Measurements from ENCODE around the gene KLK8. TPM values are rescaled to one million over a fixed set of nuclear protein-coding genes. Genes with fewer than 3 reads are reported as not detected.
"Not testable (repeated sequence)": the region's sequence is repeated elsewhere in the genome, so short reads cannot be mapped to it uniquely, and the experiment has no call there.

The KLK8 gene
- total RNA-seq, 1 donor from 2014 or later = not detected

DNA sequence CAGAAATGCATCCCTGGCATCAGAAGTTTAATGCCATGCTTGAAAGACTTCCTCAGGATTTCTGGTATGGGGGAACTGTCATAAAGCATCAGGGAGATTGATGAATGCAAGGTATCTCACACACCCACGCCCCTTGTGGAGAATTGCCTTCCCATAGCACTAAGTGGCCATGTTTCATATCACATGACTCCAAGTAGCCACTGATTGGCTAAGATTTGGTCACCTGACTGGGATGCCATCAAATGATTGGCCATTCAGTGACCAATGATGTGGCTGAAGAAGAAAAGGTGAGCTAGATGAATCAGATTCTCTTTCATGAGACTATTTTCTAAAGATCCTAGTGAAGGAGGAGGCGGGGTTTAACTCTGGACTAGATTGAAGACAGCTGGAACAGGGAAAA, 7.3 kb downstream of the KLK8 start:
- TF ChIP-seq, protein P1, sequence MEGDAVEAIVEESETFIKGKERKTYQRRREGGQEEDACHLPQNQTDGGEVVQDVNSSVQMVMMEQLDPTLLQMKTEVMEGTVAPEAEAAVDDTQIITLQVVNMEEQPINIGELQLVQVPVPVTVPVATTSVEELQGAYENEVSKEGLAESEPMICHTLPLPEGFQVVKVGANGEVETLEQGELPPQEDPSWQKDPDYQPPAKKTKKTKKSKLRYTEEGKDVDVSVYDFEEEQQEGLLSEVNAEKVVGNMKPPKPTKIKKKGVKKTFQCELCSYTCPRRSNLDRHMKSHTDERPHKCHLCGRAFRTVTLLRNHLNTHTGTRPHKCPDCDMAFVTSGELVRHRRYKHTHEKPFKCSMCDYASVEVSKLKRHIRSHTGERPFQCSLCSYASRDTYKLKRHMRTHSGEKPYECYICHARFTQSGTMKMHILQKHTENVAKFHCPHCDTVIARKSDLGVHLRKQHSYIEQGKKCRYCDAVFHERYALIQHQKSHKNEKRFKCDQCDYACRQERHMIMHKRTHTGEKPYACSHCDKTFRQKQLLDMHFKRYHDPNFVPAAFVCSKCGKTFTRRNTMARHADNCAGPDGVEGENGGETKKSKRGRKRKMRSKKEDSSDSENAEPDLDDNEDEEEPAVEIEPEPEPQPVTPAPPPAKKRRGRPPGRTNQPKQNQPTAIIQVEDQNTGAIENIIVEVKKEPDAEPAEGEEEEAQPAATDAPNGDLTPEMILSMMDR (IDR thresholded peaks at IDR 0.05; ENCODE audit: unreplicated experiment) = no peak
- Mint-ChIP-seq H3K4me1 (ENCODE audit: unreplicated experiment) (no peaks in the 10 kb centered on the region), H3K36me3 (ENCODE audit: low read depth, unreplicated experiment) (no peaks in the 10 kb centered on the region), H3K9me3 (ENCODE audit: unreplicated experiment) (no peaks in the 10 kb centered on the region), H3K27ac (ENCODE audit: unreplicated experiment) (no peak overlapping the region), H3K27me3 (ENCODE audit: unreplicated experiment) (peaks cover 9% of the 10 kb centered on the region), H3K4me3 (ENCODE audit: unreplicated experiment) (no peak overlapping the region)
- DNase-seq (ENCODE audit: low spot score) = no peak

DNA sequence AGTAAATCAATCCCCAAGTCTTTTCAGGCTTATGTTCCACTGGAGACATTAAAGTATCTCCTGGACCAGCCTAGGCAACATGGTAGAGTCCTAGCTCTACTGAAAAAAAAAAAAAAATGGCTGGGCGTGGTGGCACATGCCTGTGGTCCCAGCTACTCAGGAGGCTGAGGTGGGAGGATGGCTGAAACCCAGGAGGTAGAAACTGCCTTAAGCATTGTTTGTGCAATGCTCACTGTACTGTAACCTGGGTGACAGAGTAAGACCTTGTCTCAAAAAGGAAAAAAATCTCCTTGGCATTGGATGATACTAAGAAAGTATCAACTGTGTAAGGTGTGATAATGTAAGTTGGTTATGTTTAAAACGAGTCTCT, 8.8 kb downstream of the KLK8 start:
- Mint-ChIP-seq H3K27ac (ENCODE audit: unreplicated experiment) (no peak overlapping the region), H3K4me1 (ENCODE audit: unreplicated experiment) (no peaks in the 10 kb centered on the region)

DNA sequence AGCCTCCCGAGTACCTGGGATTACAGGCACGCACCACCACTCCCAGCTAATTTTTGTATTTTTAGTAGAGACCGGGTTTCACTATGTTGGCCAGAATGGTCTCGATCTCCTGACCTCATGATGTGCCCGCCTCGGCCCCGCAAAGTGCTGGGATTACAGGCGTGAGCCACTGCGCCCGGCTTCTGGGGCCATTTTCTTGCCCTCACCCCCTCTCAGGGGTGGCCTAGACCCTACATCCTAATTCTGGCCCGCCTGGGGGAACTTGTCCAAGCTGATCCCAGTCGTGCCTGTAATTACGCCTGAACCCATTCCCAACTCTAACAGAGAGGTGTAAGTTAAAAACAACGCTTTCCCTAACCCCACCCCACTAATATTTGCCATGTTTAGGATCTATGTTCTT, 17.0 kb downstream of the KLK8 start:
- not testable (repeated sequence) for H3K36me3 Mint-ChIP-seq (ENCODE audit: low read depth, unreplicated experiment); H3K9me3 Mint-ChIP-seq (ENCODE audit: unreplicated experiment); DNase-seq (ENCODE audit: low spot score); H3K27me3 Mint-ChIP-seq (ENCODE audit: unreplicated experiment); H3K27ac Mint-ChIP-seq (ENCODE audit: unreplicated experiment); H3K4me3 Mint-ChIP-seq (ENCODE audit: unreplicated experiment); H3K4me1 Mint-ChIP-seq (ENCODE audit: unreplicated experiment)

More for the DNA sequence above, 8.8 kb downstream of the KLK8 start:
- TF ChIP-seq, protein P1 (IDR thresholded peaks at IDR 0.05; ENCODE audit: unreplicated experiment) = no peak
- DNase-seq (ENCODE audit: low spot score) = no peak
- Mint-ChIP-seq H3K36me3 (ENCODE audit: low read depth, unreplicated experiment) (no peaks in the 10 kb centered on the region), H3K27me3 (ENCODE audit: unreplicated experiment) (peaks cover 6% of the 10 kb centered on the region), H3K9me3 (ENCODE audit: unreplicated experiment) (no peaks in the 10 kb centered on the region), H3K4me3 (ENCODE audit: unreplicated experiment) (no peak overlapping the region)

DNA sequence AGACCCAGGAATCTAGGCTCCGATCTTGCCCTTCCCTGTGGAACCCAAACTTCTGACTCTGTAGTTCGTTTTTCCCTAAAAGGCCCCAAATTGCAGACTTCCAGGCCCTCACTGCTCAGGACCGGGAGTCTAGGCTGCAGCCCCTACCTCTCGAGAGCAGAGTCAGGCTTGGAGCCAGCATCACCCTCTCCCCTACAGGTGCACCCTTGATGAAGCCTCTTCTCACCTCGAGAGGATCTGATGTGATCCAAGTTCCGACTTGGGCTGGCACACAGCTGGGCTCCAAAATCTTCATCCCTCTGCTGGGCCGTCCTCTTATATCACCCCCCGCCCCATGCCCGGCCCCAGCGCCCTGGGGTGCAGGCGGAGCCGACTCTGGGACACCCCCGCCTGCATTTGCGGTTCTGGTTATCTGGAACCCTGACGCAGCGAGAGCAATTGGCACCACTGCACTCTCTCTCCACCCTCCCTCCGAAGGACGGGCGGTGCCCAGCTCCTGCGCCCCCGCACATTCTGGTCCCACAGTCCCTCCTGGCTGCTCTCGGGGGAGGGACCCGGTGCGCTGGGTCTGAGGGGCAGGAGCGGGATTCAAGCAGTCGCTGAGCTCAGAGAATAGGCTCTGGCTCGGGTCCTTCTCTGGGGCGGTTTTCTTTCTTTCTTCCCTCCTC, 17.6 kb downstream of the KLK8 start, which contains the start of gene KLK7:
Gene KLK7 (minus strand): TSS at position 293 of the 668 bp plus-strand sequence. CDS start 1,518 bp downstream, outside the sequence.
- DNase-seq (ENCODE audit: low spot score) = no peak
- TF ChIP-seq, protein P1 (IDR thresholded peaks at IDR 0.05; ENCODE audit: unreplicated experiment) = no peak
- H3K27me3 Mint-ChIP-seq (ENCODE audit: unreplicated experiment) = peaks cover 9% of the 10 kb centered on the region
- H3K4me3 Mint-ChIP-seq (ENCODE audit: unreplicated experiment) = no peak within 1 kb of the TSS
- H3K36me3 Mint-ChIP-seq (ENCODE audit: low read depth, unreplicated experiment) = no peaks in the 10 kb centered on the region
- no peaks in the 10 kb centered on the region for H3K9me3 Mint-ChIP-seq (ENCODE audit: unreplicated experiment)
- no peaks in the 10 kb centered on the region for H3K4me1 Mint-ChIP-seq (ENCODE audit: unreplicated experiment)
- H3K27ac Mint-ChIP-seq (ENCODE audit: unreplicated experiment) = no peak within 1 kb of the TSS

DNA sequence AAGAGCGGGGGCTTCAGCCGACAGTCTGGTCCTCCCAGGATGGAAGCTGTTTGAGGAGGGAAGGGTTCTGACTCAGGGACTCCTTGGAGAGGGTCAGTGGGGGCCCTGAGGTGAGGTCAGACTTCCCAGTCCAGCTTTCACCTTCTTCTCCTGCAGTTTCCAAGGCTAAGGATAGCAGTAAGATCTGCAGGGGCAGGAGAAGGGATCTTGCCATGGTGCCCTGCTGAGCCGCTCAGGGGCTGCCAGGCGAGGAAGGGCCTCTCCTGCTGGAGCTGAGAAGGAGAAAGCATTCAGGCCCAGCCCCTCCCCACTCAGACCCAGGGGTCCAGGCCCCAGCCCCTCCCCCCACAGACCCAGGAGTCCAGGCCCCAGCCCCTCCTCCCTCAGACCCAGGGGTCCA, 19.2 kb downstream of the KLK8 start:
- Mint-ChIP-seq H3K27me3 (ENCODE audit: unreplicated experiment) (peaks cover 11% of the 10 kb centered on the region), H3K4me1 (ENCODE audit: unreplicated experiment) (no peaks in the 10 kb centered on the region), H3K36me3 (ENCODE audit: low read depth, unreplicated experiment) (no peaks in the 10 kb centered on the region), H3K27ac (ENCODE audit: unreplicated experiment) (no peak overlapping the region), H3K4me3 (ENCODE audit: unreplicated experiment) (no peak overlapping the region), H3K9me3 (ENCODE audit: unreplicated experiment) (no peaks in the 10 kb centered on the region)
- no peak for DNase-seq (ENCODE audit: low spot score)
- TF ChIP-seq, protein P1 (IDR thresholded peaks at IDR 0.05; ENCODE audit: unreplicated experiment) = no peak
